ENCODE results near the gene GPR139. TPM values are rescaled to one million over a fixed set of nuclear protein-coding genes. Genes with fewer than 3 reads are reported as not detected.

GPR139 gene
- total and polyA plus RNA-seq, 3 donors from 2014 or later, result not detected

DNA sequence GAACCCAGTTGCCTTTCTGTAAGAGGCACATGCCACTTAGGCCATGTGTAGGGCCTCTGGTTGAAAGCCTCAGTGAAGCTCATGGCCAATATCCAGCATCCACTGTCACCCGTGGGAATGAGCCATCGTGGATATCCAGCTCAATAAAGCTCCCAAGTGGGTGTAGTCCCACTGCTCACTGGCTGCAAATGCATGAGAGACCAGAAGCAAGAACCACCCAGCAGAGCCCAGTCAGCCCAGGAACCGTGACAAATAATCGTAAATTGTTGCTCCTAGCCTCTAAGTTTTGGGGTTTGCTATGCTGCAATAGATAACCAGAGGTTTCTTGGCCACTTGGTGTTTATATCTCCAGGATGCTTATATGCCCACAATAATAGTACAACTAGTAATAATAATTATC lies 33.7 kb downstream of the GPR139 start:
- Histone ChIP-seq H3K9me3 (no peaks in the 10 kb centered on the region), H3K4me1 (no peaks in the 10 kb centered on the region), H3K36me3 (ENCODE audit: low read depth, missing control alignments) (no peaks in the 10 kb centered on the region), H3K4me3 (no peak overlapping the region), H3K27ac (no peak overlapping the region), H3K27me3 (no peaks in the 10 kb centered on the region)
- DNase-seq, result no peak
- TF ChIP-seq, protein P1, sequence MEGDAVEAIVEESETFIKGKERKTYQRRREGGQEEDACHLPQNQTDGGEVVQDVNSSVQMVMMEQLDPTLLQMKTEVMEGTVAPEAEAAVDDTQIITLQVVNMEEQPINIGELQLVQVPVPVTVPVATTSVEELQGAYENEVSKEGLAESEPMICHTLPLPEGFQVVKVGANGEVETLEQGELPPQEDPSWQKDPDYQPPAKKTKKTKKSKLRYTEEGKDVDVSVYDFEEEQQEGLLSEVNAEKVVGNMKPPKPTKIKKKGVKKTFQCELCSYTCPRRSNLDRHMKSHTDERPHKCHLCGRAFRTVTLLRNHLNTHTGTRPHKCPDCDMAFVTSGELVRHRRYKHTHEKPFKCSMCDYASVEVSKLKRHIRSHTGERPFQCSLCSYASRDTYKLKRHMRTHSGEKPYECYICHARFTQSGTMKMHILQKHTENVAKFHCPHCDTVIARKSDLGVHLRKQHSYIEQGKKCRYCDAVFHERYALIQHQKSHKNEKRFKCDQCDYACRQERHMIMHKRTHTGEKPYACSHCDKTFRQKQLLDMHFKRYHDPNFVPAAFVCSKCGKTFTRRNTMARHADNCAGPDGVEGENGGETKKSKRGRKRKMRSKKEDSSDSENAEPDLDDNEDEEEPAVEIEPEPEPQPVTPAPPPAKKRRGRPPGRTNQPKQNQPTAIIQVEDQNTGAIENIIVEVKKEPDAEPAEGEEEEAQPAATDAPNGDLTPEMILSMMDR (IDR thresholded peaks at IDR 0.05), result no peak
- no peak for TF ChIP-seq POLR2A (IDR thresholded peaks at IDR 0.05)
- WGBS, 2 donors, result 38 to 70% methylated on average over 2 to 4 of the region's 4 CpGs
- intact Hi-C loops (cut with DNase I; ENCODE audit: low total_unique reads), result no loop called here

DNA sequence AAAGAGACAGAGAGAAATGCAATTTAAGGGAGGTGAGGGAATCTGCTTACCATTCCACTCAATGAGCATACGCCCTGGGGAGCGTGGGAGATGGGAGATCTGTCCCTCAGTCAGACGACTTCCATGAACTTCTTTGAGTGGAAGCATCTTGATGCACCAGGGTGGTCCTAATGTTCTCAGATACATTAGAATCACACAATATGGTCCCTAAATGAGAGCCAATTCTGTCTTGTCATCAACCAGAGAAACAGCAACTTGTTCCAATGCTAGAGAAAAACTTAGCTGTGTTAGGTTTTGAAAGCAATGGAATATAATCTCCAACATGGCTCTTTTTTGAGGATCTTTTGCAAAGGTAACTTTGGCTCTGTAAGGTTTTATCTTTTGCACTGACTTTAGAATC lies 44.1 kb downstream of the GPR139 start:
- WGBS, 2 donors, result 59 to 75% methylated on average over 3 of the region's 3 CpGs
- DNase-seq, result no peak
- Histone ChIP-seq H3K27me3 (no peaks in the 10 kb centered on the region), H3K4me1 (no peaks in the 10 kb centered on the region), H3K9me3 (no peaks in the 10 kb centered on the region), H3K4me3 (no peak overlapping the region), H3K36me3 (ENCODE audit: low read depth, missing control alignments) (no peaks in the 10 kb centered on the region), H3K27ac (no peak overlapping the region)
- no peak for TF ChIP-seq POLR2A (IDR thresholded peaks at IDR 0.05)
- TF ChIP-seq, protein P1 (IDR thresholded peaks at IDR 0.05), result no peak
- intact Hi-C loops (cut with DNase I; ENCODE audit: low total_unique reads), result no loop called here

DNA sequence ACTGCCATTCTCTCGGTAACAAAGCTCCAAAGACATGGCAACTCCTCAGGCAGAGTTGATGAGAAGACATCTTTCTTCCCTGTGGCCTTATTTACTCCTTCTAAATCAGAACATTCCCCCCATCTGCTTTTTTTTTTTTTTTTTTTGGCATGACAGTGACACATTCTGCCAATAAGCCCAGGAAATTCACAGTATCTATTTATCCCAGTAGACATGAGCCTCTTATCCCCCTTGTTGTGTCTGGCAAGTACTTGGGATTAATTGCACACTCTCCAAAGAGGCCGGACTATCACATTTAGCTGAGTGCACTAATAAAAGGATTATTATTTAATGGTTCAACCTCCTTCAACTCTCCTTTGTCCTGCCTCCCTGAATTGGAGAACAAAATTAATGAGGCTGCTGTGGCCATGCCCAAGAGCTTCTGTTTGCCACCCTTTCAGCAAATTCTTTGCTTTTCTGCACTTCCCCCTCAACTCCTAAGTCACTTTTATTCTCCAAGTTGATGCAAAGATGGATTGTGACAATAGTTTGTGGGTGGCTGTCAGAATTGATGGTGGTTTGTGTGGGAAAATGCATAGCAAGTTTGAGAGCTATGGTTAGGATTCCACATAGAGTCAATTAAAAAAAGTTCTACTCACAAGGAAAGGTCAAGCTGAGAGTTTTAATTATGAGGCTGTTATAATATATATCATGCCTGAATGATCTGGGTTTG lies 47.2 kb downstream of the GPR139 start:
- 41 to 42% methylated on average over 2 of the region's 2 CpGs for WGBS, 2 donors
- no peaks in the 10 kb centered on the region for H3K27me3 ChIP-seq
- no peak overlapping the region for H3K27ac ChIP-seq
- H3K9me3 ChIP-seq, result no peaks in the 10 kb centered on the region
- DNase-seq, result no peak
- intact Hi-C loops (cut with DNase I; ENCODE audit: low total_unique reads), result no loop called here
- no peaks in the 10 kb centered on the region for H3K4me1 ChIP-seq
- H3K4me3 ChIP-seq, result no peak overlapping the region
- TF ChIP-seq, protein P1 (IDR thresholded peaks at IDR 0.05), result no peak
- TF ChIP-seq POLR2A (IDR thresholded peaks at IDR 0.05), result no peak
- H3K36me3 ChIP-seq (ENCODE audit: low read depth, missing control alignments), result no peaks in the 10 kb centered on the region

DNA sequence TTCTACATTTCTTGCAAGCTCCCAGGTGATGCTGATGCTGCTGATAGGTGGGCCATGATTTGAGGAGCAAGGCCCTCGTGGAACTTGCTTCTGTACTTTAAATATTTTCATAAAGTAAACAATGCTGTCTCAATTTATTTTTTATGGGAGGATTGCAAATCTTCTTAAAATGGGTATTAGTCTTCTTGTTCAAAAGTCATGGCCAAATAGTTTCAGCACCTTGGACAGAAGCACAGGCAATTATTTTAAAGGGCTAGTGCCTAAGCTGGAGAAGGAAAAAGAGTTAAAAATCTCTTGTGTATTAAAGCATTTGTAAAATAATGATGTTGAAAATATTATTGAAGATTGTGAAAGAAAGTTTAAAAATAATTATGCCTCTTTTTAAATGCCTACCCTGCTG lies 50.5 kb downstream of the GPR139 start:
- 32 to 50% methylated on average over 1 of the region's 1 CpG for WGBS, 2 donors
- Histone ChIP-seq H3K4me1 (no peaks in the 10 kb centered on the region), H3K36me3 (ENCODE audit: low read depth, missing control alignments) (no peaks in the 10 kb centered on the region), H3K4me3 (no peak overlapping the region), H3K27me3 (no peaks in the 10 kb centered on the region), H3K9me3 (no peaks in the 10 kb centered on the region), H3K27ac (no peak overlapping the region)
- DNase-seq, result no peak
- TF ChIP-seq, protein P1 (IDR thresholded peaks at IDR 0.05), result no peak
- no peak for TF ChIP-seq POLR2A (IDR thresholded peaks at IDR 0.05)
- intact Hi-C loops (cut with DNase I; ENCODE audit: low total_unique reads), result no loop called here

DNA sequence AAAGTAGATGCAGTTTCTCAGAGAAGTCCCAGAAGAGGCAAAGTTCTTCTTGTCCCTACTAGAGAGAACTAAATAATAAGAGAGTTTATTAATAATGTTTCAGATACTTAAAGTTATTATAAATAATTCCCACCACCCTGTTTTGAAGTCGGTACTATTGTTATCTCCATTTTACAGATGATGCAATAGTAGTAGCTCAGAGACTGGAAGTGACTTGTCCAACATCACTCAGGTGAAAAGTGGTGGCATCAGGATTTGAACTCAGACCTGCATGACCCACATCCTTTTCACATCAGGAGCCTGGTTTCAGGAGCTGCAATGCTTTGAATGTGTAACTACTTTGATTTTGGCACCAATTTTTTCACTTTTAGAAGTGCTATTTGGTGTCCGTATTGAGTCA lies 52.7 kb downstream of the GPR139 start:
- intact Hi-C loops (cut with DNase I; ENCODE audit: low total_unique reads), result no loop called here
- H3K36me3 ChIP-seq (ENCODE audit: low read depth, missing control alignments), result no peaks in the 10 kb centered on the region
- DNase-seq, result no peak
- TF ChIP-seq, protein P1 (IDR thresholded peaks at IDR 0.05), result no peak
- TF ChIP-seq POLR2A (IDR thresholded peaks at IDR 0.05), result no peak
- no peaks in the 10 kb centered on the region for H3K9me3 ChIP-seq
- H3K27ac ChIP-seq, result no peak overlapping the region
- 77 to 89% methylated on average over 2 of the region's 2 CpGs for WGBS, 2 donors
- H3K4me1 ChIP-seq, result no peaks in the 10 kb centered on the region
- no peaks in the 10 kb centered on the region for H3K27me3 ChIP-seq
- no peak overlapping the region for H3K4me3 ChIP-seq
